Activated CD8-positive, alpha-beta memory T cell treated with anti-CD3 and anti-CD28 coated beads, Interleukin-2, amount 50 U/mL, for 1 hour (primary cell): ENCODE data around the gene PSMD13.

ENCODE experiments used
- DNase-seq: peaks from one replicate; pipeline ENCODE4 v3.0.0-alpha.2; 2020; ENCODE audit errors: extremely low read depth

PSMD13 gene

GRCh38 chr11:204587-205109, 32.1 kb upstream of the PSMD13 start:
- no peak for DNase-seq

- DNase-seq = no peak
Observed at GRCh38 chr11:205221-206001, 31.4 kb upstream of the PSMD13 start.

DNA sequence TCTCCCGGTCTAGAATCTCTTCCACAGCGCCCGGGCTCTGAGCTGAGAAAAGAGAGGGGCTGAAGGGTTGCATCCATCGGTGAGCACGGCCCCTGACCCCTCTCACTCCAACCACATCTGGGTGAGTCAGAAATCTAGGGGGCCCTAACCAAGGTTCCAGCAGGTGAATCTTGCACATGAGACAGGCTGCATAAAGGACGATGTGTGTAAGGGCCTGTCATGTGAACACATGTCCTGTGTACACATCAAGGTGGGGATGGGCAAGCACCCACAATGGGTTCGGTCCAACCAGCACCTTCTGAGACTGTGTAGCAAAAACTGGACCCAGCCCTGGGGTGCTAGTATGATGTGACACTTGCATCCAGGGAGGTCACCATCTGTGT, 30.8 kb upstream of the PSMD13 start:
- no peak for DNase-seq

DNA sequence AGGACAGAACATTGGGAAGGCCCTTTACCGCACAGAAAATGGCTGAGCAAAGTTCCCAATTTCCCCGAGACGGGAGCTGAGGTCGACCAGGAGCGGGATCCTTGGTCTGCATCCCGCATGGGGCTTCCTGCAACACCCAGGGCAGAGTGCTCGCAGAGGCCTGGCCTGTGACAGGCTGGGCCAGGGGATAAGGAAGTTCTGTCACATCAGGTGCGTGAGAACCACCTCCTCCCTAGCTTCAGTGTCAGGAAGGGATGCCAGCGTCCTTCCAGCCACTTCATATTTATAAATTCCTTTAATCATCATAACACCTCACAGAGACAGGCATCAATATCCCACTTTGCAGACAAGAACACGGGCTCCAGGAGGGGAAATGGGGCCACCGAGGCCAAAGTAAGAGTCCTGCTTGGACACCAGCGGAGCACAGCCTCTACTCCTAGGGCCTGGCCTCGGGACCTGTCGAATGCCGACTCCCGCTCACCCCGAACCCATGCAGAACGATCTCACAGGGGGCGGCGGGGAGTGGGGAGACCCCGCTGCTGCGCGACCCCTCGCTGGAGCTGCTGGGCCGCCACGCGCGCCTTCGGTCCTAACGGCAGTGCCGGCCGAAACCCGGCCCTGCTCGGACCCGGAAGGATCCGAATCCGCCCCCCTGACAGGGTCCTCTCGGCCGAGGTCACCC, 30.1 kb upstream of the PSMD13 start:
- no peak for DNase-seq

- DNase-seq = peak; percentile 96
Observed at GRCh38 chr11:207208-207862, 29.4 kb upstream of the PSMD13 start, which contains the start of the genes BET1L and RIC8A. BET1L (minus strand) TSS chr11:207399; CDS start chr11:207321, 78 bp downstream. RIC8A (plus strand) TSS chr11:207708; CDS start chr11:208855, 1,147 bp downstream.

- no peak for DNase-seq
Observed at GRCh38 chr11:207863-208180, 29.0 kb upstream of the PSMD13 start.

DNA sequence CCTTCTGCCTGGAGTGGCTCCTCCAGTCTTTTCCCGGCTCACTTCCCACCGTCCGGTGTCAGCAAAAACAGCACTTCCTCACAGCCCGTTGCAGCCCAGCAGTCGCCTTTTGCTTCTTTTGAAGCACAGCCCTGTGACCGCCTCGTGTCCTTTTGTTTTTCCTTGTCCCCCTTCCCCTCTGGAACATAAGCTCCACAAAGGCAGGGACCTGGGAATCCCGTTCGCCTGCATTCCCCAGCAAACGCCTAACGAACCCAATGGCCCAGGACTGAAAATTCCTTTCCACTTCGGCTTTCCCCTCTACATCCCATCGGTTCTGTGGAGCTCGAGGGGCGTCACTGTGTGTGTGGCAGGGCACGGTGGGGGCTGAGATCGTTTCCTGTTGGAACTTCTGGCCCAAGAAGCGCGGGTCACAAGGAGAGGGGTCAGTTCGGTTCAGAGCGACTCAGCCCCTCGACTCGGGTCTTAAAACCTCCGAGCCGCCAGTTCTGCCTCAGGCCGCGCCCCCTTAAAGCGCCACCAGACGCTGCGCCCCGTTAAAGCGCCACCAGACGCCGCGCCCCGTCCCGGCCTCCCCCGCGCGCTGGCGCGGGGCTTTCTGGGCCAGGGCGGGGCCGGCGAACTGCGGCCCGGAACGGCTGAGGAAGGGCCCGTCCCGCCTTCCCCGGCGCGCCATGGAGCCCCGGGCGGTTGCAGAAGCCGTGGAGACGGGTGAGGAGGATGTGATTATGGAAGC, 28.4 kb upstream of the PSMD13 start:
- DNase-seq = peak; percentile 51

DNA sequence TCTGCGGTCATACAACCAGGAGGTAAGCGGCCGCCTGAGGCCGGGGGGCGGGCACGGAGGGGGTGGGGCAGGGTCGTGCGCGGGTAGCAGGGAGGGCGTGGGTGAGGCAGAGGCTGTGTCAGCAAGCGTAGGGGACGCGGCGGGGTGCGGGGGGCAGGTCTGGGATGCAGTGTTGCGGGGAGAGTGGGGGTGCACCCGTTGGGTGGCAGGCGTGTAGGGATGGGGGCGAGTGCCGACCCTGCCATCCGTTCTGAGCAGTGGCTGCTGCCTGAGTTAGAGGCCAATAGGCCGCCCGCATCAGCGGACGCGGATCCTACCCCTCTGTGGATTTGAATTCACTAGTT, 27.9 kb upstream of the PSMD13 start:
- no peak for DNase-seq

GRCh38 chr11:209275-210121, 27.3 kb upstream of the PSMD13 start:
- no peak for DNase-seq

DNA sequence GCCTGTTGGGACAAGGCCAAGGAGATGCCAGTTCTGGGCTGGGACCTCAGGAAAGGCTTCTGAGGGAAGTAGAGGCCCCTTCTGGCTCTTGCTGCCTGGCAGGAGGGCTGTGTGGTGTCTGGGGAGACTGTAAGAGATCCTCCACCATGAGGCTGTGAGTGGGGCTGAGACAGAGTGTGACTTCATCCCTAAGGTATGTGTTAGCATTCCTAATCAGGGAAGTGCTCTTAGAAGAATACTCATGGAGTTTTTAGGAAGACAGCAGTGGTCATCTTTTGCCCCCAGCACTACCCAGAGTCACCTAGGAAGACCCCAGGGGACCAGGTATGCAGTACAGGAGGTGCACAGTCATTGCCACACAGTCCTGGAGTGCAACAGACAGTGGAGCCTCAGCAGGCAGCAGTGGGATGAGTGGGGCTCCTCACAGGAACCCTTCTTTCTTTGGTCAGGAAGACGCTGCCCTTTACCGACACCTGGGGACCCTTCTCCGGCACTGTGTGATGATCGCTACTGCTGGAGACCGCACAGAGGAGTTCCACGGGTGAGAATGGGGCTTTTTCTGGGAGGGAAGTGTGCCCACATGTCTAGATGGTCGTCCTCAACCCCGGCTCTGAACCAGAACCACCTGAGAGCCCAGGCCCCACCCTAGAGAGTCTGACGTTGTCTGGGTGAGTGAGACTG, 26.5 kb upstream of the PSMD13 start:
- no peak for DNase-seq

DNA sequence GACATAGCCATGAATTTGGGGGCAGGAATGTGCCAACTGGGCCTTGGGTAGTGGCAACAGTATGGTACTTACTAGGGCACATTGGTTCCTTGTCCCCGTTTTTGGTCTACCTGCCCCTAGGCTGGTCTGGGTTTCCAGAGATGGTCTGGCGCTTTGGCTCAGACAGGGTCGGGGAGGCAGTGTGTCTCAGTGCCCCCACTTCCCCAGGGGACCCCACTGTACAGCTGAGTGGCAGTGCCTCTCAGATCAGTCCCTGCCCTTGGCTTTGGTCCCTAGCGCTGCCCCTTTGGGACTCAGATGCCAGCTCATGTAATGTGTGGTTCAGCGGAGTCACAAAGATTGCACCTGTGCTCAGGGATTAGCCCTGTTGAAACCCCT, 26.0 kb upstream of the PSMD13 start:
- DNase-seq = no peak

- DNase-seq = no peak
Observed at GRCh38 chr11:211295-211694, 25.5 kb upstream of the PSMD13 start.

GRCh38 chr11:211741-212140, 25.0 kb upstream of the PSMD13 start:
- DNase-seq = no peak

- DNase-seq = no peak
Observed at GRCh38 chr11:212150-213100, 24.4 kb upstream of the PSMD13 start.

- DNase-seq = no peak
Observed at GRCh38 chr11:213111-213510, 23.7 kb upstream of the PSMD13 start.

GRCh38 chr11:214083-214482, 22.7 kb upstream of the PSMD13 start:
- no peak for DNase-seq

DNA sequence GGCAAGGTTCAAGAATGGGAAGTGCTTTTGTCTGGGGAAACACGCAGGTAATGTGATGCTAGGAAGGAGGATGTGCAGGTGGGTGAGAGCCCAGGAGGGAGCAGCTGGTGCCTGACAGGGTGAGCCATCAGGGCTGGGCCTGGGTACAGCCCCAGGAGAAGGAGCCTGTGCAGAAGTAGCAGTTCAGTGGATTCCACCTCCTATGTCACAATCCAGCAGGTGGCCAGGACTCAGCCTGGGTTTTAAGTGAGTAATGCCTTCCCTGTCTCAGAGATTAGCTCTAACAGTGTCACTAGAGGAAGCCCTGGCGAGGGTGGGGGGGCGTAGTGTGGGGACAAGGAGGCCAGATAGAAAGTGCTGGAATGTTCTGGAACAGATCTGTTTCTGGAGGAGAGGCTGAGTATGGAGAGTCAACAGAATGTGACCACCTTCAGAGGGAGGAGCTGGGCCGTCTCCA, 21.2 kb upstream of the PSMD13 start:
- no peak for DNase-seq

- DNase-seq = no peak
Observed at GRCh38 chr11:216081-216974, 20.4 kb upstream of the PSMD13 start.
